K562 (cell line): ENCODE results near the gene ZMYND8. TPM values are rescaled to one million over a fixed set of nuclear protein-coding genes. Genes with fewer than 3 reads are reported as not detected.
A peak's percentile ranks its signal among the peaks of the same experiment; 100 is the strongest.

Source experiments
- ARNT ChIP-seq, 2 experiments: fragments of 450-650 bp; IDR thresholded peaks; 2 replicates each; pipeline ENCODE4 v1.6.1; 2016; ENCODE audit warnings: mild to moderate bottlenecking in 1 of 2
- ATF7 ChIP-seq: fragments of 450-650 bp; IDR thresholded peaks from 2 replicates; pipeline ENCODE4 v1.7.1; 2014; ENCODE audit warnings: mild to moderate bottlenecking, moderate library complexity
- CBX5 ChIP-seq: IDR thresholded peaks from 2 replicates; pipeline ENCODE4 v1.6.1; 2014; ENCODE audit warnings: low read depth, borderline replicate concordance
- CREB5 ChIP-seq: fragments of 250-450 bp; sonication (Bioruptor Pico); IDR thresholded peaks from 2 replicates; pipeline ENCODE4 v1.5.0; 2020; ENCODE audit warnings: mild to moderate bottlenecking
- HCFC1 ChIP-seq: IDR thresholded peaks from 2 replicates; pipeline ENCODE4 v1.6.1; 2012; ENCODE audit warnings: low read depth, low read length, improper control_type of control experiment
- MIER1 ChIP-seq: fragments of 450-650 bp; IDR thresholded peaks from 2 replicates; pipeline ENCODE4 v1.6.1; 2016; ENCODE audit warnings: antibody characterized with exemption, mild to moderate bottlenecking, low read depth
- PHTF2 ChIP-seq: fragments of 250-450 bp; sonication (Bioruptor Pico); IDR thresholded peaks from 2 replicates; pipeline ENCODE4 v1.5.0; 2021; ENCODE audit warnings: mild to moderate bottlenecking
- POLR2AphosphoS5 ChIP-seq: IDR thresholded peaks from 2 replicates; pipeline ENCODE4 v1.6.1; 2011; ENCODE audit warnings: mild to moderate bottlenecking, low read depth, low read length, moderate library complexity; ENCODE audit not compliant: control insufficient read depth, insufficient read depth
- RBM25 ChIP-seq: fragments of 200-400 bp; formaldehyde crosslinking; IDR thresholded peaks from 2 replicates; pipeline ENCODE4 v1.6.1; 2018; ENCODE audit warnings: low read length, low read depth, moderate library complexity; ENCODE audit not compliant: severe bottlenecking
- ZKSCAN8 ChIP-seq: fragments of 200-800 bp; sonication (Bioruptor generic); IDR thresholded peaks from 2 replicates; pipeline ENCODE4 v1.6.1; 2016; ENCODE audit warnings: missing genetic modification characterization, missing compliant biosample characterization
- ZNF175 ChIP-seq: fragments of 200-800 bp; sonication (Bioruptor generic); IDR thresholded peaks from 2 replicates; pipeline ENCODE4 v1.6.1; 2016; ENCODE audit warnings: low read depth, mild to moderate bottlenecking, missing genetic modification characterization, missing compliant biosample characterization
- ZZZ3 ChIP-seq: fragments of 450-650 bp; IDR thresholded peaks from 2 replicates; pipeline ENCODE4 v1.6.1; 2016; ENCODE audit warnings: antibody characterized with exemption, mild to moderate bottlenecking, moderate library complexity
- polyA plus RNA-seq, 8 experiments: library from polyadenylated mRNA; depleted of rRNA in 4 of 8; stranded (reverse) in 5 of 8; unstranded in 3 of 8; fragments of >200 nt; fragmentation: Nextera tagmentation in 2 of 8; fragmentation: Illumina TruSeq in 1 of 8; extraction: Ambion mirVana in 2 of 8; extraction: Trizol in 1 of 8; gene quantifications; 2 replicates each; pipeline versions ENCODE4 v1.2.1 to v1.2.3, GENCODE V29; 2011 to 2014; ENCODE audit warnings: inconsistent platforms in 1 of 8, missing spikeins in 1 of 8
- total RNA-seq, 7 experiments: library from RNA; depleted of rRNA in 6 of 7; stranded (reverse); fragments of >200 nt in 6 of 7; fragmentation: Illumina TruSeq in 2 of 7; extraction: Trizol in 2 of 7; gene quantifications; 2 replicates each; pipeline versions ENCODE4 v1.2.1 to v1.2.3, GENCODE V29; 2011 to 2021; ENCODE audit warnings: low replicate concordance in 1 of 7
- TF ChIP-seq, protein P1 (sequence below), 2 experiments: fragments of 450-650 bp; IDR thresholded peaks; 2 replicates each; pipeline ENCODE4 v1.6.1; 2016; ENCODE audit warnings: mild to moderate bottlenecking in 2 of 2, borderline replicate concordance in 1 of 2, low read depth in 1 of 2, moderate library complexity in 1 of 2
- TF ChIP-seq, protein P2 (sequence below): sonication (generic); formaldehyde crosslinking; IDR thresholded peaks from 2 replicates; pipeline ENCODE4 v1.8.0; 2022; ENCODE audit warnings: missing genetic modification reagents, mild to moderate bottlenecking, borderline replicate concordance

Gene ZMYND8
- total and polyA plus RNA-seq, 9 of the 15 experiments (the other 6 are each of a cell fraction or from before 2014, with no cell fraction given), result 31.8 to 148 (median 71.9) TPM

DNA sequence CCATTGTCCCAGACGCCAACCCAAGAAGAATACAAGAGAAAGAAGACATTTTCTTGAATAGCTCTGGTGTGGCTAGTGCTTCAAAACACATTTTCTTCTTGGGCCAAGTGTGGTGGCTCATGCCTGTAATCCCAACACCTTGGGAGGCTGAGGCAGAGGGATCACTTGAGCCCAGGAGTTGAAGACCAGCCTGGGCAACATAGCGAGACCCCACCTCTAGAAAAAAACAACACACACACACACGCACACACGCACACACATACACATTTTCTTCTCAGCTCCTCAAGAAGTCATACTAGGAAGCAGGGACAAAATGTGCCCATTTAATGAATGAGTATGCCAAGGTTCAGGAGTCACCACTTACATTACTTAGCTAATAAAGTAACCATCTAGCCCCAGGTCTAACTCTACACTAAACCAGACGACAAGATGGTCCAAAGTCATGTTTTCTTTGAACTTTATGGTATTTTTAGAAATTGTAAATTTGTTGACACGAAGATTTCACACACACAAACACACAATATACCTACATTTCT, 68.8 kb downstream of the ZMYND8 start (continued):
- TF ChIP-seq, protein P1, sequence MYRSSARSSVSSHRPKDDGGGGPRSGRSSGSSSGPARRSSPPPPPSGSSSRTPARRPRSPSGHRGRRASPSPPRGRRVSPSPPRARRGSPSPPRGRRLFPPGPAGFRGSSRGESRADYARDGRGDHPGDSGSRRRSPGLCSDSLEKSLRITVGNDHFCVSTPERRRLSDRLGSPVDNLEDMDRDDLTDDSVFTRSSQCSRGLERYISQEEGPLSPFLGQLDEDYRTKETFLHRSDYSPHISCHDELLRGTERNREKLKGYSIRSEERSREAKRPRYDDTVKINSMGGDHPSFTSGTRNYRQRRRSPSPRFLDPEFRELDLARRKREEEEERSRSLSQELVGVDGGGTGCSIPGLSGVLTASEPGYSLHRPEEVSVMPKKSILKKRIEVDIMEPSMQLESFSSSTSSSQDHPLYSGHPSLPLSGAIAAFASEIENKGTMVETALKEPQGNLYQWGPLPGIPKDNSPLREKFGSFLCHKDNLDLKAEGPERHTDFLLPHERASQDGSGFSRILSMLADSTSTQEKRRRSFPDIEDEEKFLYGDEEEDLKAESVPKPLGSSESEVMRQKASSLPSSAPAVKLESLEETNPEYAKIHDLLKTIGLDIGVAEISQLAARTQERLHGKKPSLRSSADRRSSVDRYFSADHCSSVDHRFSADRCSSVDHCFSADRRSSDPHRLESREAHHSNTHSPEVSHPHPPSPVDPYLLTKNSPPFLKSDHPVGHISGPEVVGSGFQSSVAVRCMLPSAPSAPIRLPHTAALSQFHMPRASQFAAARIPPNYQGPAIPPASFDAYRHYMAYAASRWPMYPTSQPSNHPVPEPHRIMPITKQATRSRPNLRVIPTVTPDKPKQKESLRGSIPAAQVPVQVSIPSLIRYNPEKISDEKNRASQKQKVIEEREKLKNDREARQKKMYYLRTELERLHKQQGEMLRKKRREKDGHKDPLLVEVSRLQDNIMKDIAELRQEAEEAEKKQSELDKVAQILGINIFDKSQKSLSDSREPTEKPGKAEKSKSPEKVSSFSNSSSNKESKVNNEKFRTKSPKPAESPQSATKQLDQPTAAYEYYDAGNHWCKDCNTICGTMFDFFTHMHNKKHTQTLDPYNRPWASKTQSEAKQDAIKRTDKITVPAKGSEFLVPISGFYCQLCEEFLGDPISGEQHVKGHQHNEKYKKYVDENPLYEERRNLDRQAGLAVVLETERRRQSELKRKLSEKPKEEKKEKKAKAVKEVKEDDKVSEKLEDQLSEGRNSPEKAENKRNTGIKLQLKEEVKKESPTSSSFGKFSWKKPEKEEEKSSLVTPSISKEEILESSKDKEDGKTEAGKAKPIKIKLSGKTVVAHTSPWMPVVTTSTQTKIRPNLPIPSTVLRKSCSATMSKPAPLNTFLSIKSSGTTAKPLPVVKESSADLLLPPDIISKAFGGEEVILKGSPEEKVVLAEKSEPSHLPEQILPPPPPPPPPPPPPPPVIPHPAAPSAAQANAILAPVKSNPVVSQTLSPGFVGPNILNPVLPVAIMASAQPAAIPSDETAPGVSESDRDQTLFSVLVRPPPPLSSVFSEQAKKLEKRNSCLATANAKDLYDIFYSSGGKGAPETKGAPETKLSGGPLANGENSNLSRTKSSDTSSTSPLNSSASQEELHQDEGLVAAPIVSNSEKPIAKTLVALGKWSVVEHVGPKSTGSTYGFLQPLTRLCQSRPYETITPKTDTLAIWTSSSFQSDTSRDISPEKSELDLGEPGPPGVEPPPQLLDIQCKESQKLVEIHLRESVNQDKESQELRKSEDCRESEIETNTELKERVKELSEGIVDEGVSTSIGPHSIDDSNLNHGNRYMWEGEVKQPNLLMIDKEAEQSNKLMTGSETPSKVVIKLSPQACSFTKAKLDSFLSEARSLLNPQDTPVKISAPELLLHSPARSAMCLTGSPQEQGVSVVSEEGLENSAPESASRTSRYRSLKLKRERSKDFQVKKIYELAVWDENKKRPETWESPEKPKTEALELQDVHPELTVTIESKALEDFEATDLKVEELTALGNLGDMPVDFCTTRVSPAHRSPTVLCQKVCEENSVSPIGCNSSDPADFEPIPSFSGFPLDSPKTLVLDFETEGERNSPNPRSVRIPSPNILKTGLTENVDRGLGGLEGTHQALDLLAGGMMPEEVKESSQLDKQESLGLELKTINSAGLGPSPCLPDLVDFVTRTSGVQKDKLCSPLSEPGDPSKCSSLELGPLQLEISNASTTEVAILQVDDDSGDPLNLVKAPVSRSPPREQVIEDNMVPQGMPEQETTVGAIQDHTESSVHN (IDR thresholded peaks at IDR 0.05; ENCODE audit: borderline replicate concordance in 1 of 2, low read depth in 1 of 2), result no peak
- TF ChIP-seq MIER1, result no peak
- peak; percentile 56 for TF ChIP-seq RBM25
- TF ChIP-seq HCFC1, result no peak
- TF ChIP-seq ZKSCAN8 (CRISPR knock-in tag), result no peak
- TF ChIP-seq PHTF2 (CRISPR knock-in tag), result no peak
- peak; percentile 28; the same call in 1 of the 2 replicates for TF ChIP-seq POLR2AphosphoS5
- no peak for TF ChIP-seq ATF7
- TF ChIP-seq CBX5, result no peak
- TF ChIP-seq ZNF175 (CRISPR knock-in tag), result no peak
- no peak for TF ChIP-seq CREB5
- TF ChIP-seq ARNT (IDR thresholded peaks at IDR 0.05), result no peak
- TF ChIP-seq ZZZ3, result no peak
- TF ChIP-seq, protein P2, sequence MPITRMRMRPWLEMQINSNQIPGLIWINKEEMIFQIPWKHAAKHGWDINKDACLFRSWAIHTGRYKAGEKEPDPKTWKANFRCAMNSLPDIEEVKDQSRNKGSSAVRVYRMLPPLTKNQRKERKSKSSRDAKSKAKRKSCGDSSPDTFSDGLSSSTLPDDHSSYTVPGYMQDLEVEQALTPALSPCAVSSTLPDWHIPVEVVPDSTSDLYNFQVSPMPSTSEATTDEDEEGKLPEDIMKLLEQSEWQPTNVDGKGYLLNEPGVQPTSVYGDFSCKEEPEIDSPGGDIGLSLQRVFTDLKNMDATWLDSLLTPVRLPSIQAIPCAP, result no peak
